Stimulated activated CD4-positive, alpha-beta T cell treated with anti-CD3 and anti-CD28 coated beads, Interleukin-15, amount 100 ng/mL, for 1 hour (primary cell): ENCODE measurements around the gene IFT57.
A peak's percentile ranks its signal among the peaks of the same experiment; 100 is the strongest.
"Not testable (repeated sequence)": the region's sequence is repeated elsewhere in the genome, so short reads cannot be mapped to it uniquely, and the experiment has no call there.

Source experiments
- DNase-seq, 2 donors: peaks; one replicate each; pipeline ENCODE4 v3.0.0-alpha.2; 2020; ENCODE audit warnings: low read depth in 1 of 2, low spot score in 1 of 2

The IFT57 gene, protein sequence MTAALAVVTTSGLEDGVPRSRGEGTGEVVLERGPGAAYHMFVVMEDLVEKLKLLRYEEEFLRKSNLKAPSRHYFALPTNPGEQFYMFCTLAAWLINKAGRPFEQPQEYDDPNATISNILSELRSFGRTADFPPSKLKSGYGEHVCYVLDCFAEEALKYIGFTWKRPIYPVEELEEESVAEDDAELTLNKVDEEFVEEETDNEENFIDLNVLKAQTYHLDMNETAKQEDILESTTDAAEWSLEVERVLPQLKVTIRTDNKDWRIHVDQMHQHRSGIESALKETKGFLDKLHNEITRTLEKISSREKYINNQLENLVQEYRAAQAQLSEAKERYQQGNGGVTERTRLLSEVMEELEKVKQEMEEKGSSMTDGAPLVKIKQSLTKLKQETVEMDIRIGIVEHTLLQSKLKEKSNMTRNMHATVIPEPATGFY

GRCh38 chr3:108221911-108222852, at the start of gene IFT57:
Gene IFT57, minus strand, starts transcription at chr3:108222424. Its CDS starts 102 bp downstream, at chr3:108222322.
- DNase-seq = peak; percentile 87 to 90

DNA sequence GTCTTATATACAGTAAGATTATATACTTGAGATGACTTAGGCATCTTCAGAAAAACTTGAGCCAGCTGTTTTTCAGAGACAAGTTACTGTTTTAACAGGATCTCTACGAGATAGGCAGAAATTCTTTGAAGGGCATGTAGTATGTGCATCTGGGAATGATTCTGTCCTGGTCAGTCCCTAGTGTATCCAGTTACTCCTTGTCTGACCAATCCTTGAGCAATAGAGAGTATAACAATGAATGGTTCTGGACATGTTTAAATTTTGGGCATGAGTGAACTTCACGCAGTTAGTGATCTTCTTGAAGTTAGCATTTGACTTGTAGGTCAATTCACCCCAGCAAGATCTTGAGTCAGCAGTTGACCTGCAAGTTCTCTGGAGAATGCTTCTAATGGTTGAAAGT, 49.4 kb upstream of the IFT57 start:
- DNase-seq = no peak

GRCh38 chr3:108268235-108268634, 46.0 kb upstream of the IFT57 start:
- not testable (repeated sequence) for DNase-seq

GRCh38 chr3:108264534-108265298, 42.5 kb upstream of the IFT57 start:
- DNase-seq = not testable (repeated sequence)

GRCh38 chr3:108255131-108255530, 32.9 kb upstream of the IFT57 start:
- no peak for DNase-seq

DNA sequence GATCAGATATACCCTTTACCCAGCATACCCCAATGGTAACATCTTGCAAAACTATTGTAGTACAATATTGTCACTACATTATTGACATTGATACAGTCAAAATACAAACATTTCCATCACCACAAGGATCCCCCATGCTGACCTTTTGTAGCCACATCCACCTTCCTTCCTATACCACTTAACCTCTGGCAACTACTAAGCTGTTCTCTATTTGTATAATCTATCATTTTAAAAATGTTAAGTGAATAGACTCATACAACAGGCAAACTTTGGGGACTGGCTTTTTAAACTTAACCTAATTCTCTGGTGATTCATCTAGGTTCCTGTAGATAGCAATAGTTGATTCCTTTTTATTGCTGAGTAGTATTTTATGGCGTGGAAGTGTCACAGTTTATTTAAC, 29.6 kb upstream of the IFT57 start:
- no peak for DNase-seq

DNA sequence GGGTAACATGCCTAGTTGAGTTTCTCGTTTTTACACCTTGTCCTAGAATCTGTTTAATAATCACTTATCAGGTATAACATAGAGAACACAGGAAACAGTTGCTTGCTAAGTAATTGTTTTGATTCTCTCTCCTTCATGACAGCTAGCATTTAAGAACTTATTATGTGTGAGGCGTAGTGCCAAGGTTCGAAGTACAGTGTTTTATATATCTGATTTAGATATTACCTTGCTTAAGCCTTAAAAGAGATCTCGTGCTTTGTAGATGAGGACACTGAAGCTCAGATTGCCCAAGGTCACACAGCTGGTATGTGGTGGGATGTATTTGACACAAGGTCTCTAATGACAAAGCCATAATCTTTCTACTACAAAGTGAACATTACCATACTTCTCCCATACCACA, 29.0 kb upstream of the IFT57 start:
- DNase-seq = no peak

DNA sequence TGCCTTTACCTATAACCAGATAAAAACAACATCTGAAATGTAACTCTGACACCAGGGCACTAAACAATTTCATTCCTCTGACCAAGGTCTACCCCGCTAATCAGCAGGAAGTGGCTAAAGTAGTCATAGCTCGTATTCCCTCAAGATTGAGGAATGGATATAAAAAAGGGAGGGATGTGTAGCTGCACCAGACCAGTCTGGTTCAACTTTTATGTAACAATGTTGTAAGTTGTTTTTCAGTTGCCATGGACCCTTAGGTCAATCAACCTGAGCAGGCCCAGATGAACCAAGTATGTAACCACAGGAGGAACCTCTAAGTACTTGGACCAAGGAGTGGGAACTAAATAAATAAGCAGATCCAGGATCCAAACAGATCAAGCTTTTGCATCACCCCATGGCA, 28.4 kb upstream of the IFT57 start:
- no peak for DNase-seq

DNA sequence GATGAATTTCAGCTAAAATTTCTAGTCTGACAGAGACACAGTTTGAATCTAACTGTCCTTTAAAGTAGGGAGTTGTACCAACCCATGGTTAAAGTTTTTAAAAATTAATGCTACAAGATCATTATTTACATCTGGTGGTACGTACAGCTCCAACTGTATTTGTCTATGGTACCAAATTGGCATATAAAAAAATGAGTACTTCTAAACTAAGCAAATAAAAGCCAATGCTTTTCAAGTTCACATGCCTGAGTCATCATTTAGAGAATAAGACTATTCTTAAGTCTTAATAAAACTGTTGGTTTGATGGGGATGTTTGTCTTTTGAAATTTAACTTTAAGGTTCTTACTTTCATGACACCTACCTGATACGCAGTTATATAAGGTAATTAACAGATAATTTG, 21.0 kb upstream of the IFT57 start:
- no peak for DNase-seq

- no peak for DNase-seq
Observed at GRCh38 chr3:108242776-108243175, 20.6 kb upstream of the IFT57 start.

- no peak for DNase-seq
Observed at GRCh38 chr3:108241721-108242120, 19.5 kb upstream of the IFT57 start.

- DNase-seq = no peak
Observed at GRCh38 chr3:108241146-108241545, 18.9 kb upstream of the IFT57 start.

- no peak for DNase-seq
Observed at GRCh38 chr3:108239082-108239481, 16.9 kb upstream of the IFT57 start.

- DNase-seq = no peak
Observed at GRCh38 chr3:108235290-108235689, 13.1 kb upstream of the IFT57 start.

GRCh38 chr3:108234387-108234957, 12.2 kb upstream of the IFT57 start:
- DNase-seq = no peak

- DNase-seq = no peak
Observed at GRCh38 chr3:108228286-108228685, 6.1 kb upstream of the IFT57 start.

DNA sequence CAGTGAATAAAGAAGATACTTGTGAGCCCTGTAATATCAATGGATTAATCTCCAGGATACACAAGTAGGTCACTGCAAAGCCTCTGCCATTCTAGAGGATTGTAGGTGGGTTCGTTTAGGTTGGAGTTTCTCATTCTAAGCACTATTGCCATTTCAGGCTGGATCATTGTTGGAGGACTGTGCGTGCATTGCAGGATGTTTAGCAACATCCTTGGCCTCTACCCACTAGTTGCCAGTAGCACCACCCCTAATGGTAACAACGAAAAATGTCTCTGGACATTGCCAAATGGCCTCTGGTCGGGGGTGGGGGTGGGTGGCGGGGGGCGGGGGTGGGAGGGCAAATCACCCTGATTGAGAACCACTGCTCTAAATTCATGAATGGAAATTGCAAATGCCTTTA, 4.9 kb upstream of the IFT57 start:
- no peak for DNase-seq

GRCh38 chr3:108225221-108225620, 3.0 kb upstream of the IFT57 start:
- no peak for DNase-seq

DNA sequence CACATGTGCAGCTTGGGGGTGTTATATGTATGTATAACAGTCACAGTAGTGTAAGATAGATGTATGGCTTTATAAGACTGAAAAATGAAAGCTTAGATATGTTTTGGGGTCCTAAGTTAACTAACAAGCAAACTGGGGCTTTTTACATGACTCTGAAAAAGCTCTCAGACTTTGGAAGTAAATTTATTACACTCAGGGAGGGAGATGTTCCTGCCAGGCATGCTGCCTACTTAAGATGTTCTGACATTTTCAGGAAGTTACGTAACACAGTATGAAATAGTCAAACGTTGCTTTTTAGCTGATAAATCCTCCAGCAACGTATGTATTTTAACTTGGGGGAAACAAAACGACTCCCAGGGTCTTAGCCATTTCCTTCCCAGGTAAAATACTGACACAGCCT, 1.7 kb upstream of the IFT57 start:
- no peak for DNase-seq

- DNase-seq = no peak
Observed at GRCh38 chr3:108222853-108223565, 785 bp upstream of the IFT57 start.
